Pancreas (tissue), 10 donors: ENCODE results near the gene ZFAND6. TPM values are rescaled to one million over a fixed set of nuclear protein-coding genes. Genes with fewer than 3 reads are reported as not detected.

Source experiments
- ATAC-seq, 4 donors: fragments of 200-7000 bp; cut with Tn5 transposase; one replicate each; pipeline versions ENCODE4 v1.8.0 to v1.9.1; 2020; ENCODE audit warnings: mild to moderate bottlenecking in 4 of 4, moderate library complexity in 4 of 4
- DNase-seq, 6 donors: peaks; one replicate each; pipeline ENCODE4 v3.0.0-alpha.2; 2020
- FAIRE-seq: peaks from 2 replicates; lab custom pipeline; 2012; peaks lifted over from hg19 to GRCh38; lab: Jason Lieb, UNC
- H3K27ac ChIP-seq, 4 donors: fragments of 200-600 bp; sonication (generic); 1 replicate in 3 of 4; 2 replicates in 1 of 4; pipeline versions ENCODE4 v1.5.0 to v1.8.0; 2020
- H3K27me3 ChIP-seq, 4 donors: fragments of 200-600 bp; one replicate each; pipeline ENCODE4 v1.8.0; 2021
- H3K36me3 ChIP-seq, 3 donors: fragments of 200-600 bp; sonication (generic) in 1 of 3; one replicate each; pipeline versions ENCODE4 v1.5.0 to v1.8.0; 2020 to 2021
- H3K4me1 ChIP-seq, 3 donors: fragments of 200-600 bp; one replicate each; pipeline ENCODE4 v1.8.0; 2021
- H3K4me3 ChIP-seq, 4 donors: fragments of 200-600 bp; sonication (generic) in 2 of 4; one replicate each; pipeline versions ENCODE4 v1.5.0 to v1.8.0; 2020 to 2021
- H3K9me3 ChIP-seq, 4 donors: fragments of 200-600 bp; one replicate each; pipeline ENCODE4 v1.8.0; 2021
- WGBS, 2 donors: extraction: QIAGEN DNeasy Blood & Tissue Kit; methylation state at CpG; one replicate each; pipeline ENCODE4 v1.1.7; 2013; 5-methylcytosine and 5-hydroxymethylcytosine counted together
- intact Hi-C, 3 donors: fragments of 100-400 bp; cut with DNase I; formaldehyde crosslinking; loops; one replicate each; pipeline versions ENCODE4 v1.11.1 to v1.14.2; 2022
- polyA plus RNA-seq, 2 donors: library from polyadenylated mRNA; stranded (reverse); fragments of 200-250 nt; gene quantifications; one replicate each; pipeline ENCODE4 v1.2.3, GENCODE V29; 2013
- total RNA-seq, 6 donors: library from RNA; stranded (reverse); fragmentation: NEBNext Ultra II Directional in 4 of 6; extraction: Animal tissue kit (Norgen Biotek cat#: 25700) in 4 of 6; gene quantifications; one replicate each; pipeline versions ENCODE4 v1.2.1 to v1.2.4, GENCODE V29; 2021 to 2023
- TF ChIP-seq, protein P1 (sequence below), 4 donors: fragments of 200-600 bp; sonication (generic) in 3 of 4; IDR thresholded peaks; one replicate each; pipeline versions ENCODE4 v1.5.0 to v1.8.0; 2021; ENCODE audit warnings: antibody characterized with exemption in 4 of 4
- donor health status: healthy with polysubstance abuse.
- donor health status: DM: no; HTN: no; CAD: no; lungs with moderate emphysema.
- donor health status: DM: no; HTN: no; CAD: no.
- donor health status: control.
- donor health status: control.
- donor health status: Bipolar disorder and iron deficiency.
- donor health status: DM: yes; HTN: yes; CAD: no.
- donor health status: DM: no; HTN: no; CAD: no.
- donor health status: DM: no; HTN: no; CAD: no.
- donor health status: DM: yes; HTN: yes; CAD: no.

Gene ZFAND6
- total and polyA plus RNA-seq, 8 donors = 16.9 to 41.5 (median 19.1) TPM

DNA sequence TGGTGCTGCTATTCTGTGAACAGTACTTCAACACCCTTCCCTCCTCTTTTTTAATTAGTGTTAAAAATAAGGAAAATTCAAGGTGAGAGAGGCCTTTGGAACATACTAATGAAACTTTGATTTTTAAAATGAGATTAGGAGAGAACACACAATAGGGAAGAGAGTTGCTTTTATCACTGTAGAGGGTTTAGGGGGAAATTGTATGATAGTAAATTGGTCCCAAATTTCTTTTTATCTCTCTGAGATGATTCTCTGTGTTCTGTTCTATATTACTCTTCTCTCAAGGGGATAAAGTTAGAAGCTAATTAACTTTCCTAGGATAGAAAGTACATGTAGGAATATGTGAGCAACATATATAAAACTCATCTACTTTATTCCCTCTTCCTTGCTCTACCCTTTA is 40.8 kb downstream of the ZFAND6 start:
- Histone ChIP-seq H3K4me1 (peaks cover 6 to 12% (median 7%) of the 10 kb centered on the region in 3 donors), H3K27me3 (no peaks in the 10 kb centered on the region), H3K27ac (no peak overlapping the region), H3K4me3 (no peak overlapping the region), H3K36me3 (no peaks in the 10 kb centered on the region), H3K9me3 (no peaks in the 10 kb centered on the region)
- intact Hi-C loops = no loop called here
- FAIRE-seq = no peak
- no peak for DNase-seq
- ATAC-seq = no peak
- TF ChIP-seq, protein P1, sequence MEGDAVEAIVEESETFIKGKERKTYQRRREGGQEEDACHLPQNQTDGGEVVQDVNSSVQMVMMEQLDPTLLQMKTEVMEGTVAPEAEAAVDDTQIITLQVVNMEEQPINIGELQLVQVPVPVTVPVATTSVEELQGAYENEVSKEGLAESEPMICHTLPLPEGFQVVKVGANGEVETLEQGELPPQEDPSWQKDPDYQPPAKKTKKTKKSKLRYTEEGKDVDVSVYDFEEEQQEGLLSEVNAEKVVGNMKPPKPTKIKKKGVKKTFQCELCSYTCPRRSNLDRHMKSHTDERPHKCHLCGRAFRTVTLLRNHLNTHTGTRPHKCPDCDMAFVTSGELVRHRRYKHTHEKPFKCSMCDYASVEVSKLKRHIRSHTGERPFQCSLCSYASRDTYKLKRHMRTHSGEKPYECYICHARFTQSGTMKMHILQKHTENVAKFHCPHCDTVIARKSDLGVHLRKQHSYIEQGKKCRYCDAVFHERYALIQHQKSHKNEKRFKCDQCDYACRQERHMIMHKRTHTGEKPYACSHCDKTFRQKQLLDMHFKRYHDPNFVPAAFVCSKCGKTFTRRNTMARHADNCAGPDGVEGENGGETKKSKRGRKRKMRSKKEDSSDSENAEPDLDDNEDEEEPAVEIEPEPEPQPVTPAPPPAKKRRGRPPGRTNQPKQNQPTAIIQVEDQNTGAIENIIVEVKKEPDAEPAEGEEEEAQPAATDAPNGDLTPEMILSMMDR (IDR thresholded peaks at IDR 0.05) = no peak

DNA sequence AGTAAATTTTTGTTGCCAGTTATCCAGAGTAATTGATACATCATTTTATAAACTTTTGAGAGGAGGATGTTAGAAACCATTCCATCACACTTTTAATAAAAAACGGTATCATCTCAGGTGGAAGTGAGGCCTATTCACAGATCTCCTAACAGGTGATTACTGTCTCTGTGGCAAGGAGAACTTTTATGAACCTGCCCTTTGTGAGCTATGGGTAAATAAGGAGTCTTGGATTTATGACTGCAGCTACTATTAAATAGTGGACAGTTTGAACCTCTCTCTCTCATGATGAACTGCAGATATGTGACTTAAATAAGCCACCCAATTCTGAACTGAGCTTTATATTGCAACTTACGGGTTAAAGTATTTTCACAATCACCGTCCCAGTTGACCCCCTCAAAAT is 45.7 kb downstream of the ZFAND6 start:
- Histone ChIP-seq H3K9me3 (no peaks in the 10 kb centered on the region), H3K4me3 (no peak overlapping the region), H3K27me3 (no peaks in the 10 kb centered on the region), H3K4me1 (peaks cover 0 to 13% (median 0%) of the 10 kb centered on the region in 3 donors), H3K27ac (no peak overlapping the region), H3K36me3 (no peaks in the 10 kb centered on the region)
- no peak for ATAC-seq
- no peak for FAIRE-seq
- intact Hi-C loops = no loop called here
- TF ChIP-seq, protein P1 (IDR thresholded peaks at IDR 0.05) = no peak
- 91 to 95% methylated on average over 3 of the region's 3 CpGs for WGBS, 2 donors
- no peak for DNase-seq

DNA sequence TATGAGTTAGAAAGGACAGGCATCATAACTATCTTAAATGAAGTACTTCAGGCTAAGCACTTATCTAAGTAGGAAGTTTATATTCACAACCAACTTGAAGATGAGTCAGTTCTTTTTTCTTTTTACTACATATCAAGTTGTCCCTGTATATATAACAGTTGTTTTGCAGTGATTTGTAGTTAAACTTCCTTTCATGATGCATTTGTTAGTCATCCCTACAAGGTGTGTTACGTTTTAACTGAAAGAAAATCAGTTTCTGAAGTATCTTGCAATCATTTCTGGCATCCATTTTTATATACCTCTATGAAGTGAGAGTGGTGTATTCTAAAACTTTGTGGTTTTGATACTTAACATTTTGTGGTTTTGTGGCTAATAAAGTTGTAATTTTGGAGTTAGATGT is 46.1 kb downstream of the ZFAND6 start:
- no peak for ATAC-seq
- intact Hi-C loops = no loop called here
- no peak for DNase-seq
- Histone ChIP-seq H3K27me3 (no peaks in the 10 kb centered on the region), H3K9me3 (no peaks in the 10 kb centered on the region), H3K36me3 (no peaks in the 10 kb centered on the region), H3K4me1 (peaks cover 0 to 13% (median 0%) of the 10 kb centered on the region in 3 donors), H3K27ac (no peak overlapping the region), H3K4me3 (no peak overlapping the region)
- no peak for FAIRE-seq
- TF ChIP-seq, protein P1 (IDR thresholded peaks at IDR 0.05) = no peak
- 74 to 88% methylated on average over 1 of the region's 1 CpG for WGBS, 2 donors

DNA sequence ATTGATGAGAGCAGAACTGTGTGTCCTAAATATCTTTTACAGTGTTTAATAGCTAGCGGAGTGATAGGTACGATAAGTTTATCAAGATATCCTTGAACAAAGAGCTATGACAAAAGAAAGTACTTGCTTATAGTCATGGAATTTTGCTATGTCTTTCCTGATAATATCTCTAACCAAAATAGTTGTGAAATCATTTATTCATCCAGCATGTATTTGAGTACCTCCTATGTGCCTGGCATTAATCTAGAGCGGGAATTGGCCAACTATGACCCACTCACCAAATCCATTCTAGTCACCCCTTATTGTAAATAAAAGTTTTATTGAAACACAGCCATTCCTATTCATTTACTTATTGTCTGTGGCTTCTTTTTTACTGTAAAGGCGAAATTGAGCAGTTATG is 46.6 kb downstream of the ZFAND6 start:
- no peaks in the 10 kb centered on the region for H3K27me3 ChIP-seq
- 80 to 84% methylated on average over 4 of the region's 4 CpGs for WGBS, 2 donors
- FAIRE-seq (no peak), DNase-seq (no peak), ATAC-seq (no peak)
- no peak overlapping the region for H3K27ac ChIP-seq
- no peaks in the 10 kb centered on the region for H3K36me3 ChIP-seq
- no peaks in the 10 kb centered on the region for H3K9me3 ChIP-seq
- TF ChIP-seq, protein P1 (IDR thresholded peaks at IDR 0.05) = no peak
- no peak overlapping the region for H3K4me3 ChIP-seq
- peaks cover 0 to 13% (median 0%) of the 10 kb centered on the region in 3 donors for H3K4me1 ChIP-seq
- intact Hi-C loops = no loop called here

DNA sequence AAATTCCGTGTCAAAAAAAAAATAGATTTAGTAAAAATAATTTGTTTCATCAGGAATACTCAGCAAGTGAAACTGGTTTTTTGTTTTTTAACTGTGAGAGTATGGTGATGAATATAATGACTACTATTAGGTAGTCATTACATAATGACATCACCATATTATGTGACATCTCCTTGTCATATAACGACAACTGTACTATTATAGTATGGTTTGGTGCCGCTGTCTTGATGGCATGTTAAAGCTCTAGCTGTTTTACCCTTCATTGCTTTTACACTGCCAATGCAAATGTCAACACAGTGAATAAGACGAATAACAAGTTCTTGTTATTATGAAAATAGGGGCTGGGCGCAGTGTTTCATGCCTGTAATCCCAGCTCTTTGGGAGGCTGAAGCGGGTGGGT is 47.7 kb downstream of the ZFAND6 start:
- H3K36me3 ChIP-seq = no peaks in the 10 kb centered on the region
- 89% methylated on average over 6 of the region's 6 CpGs for WGBS, 2 donors
- H3K27ac ChIP-seq = no peak overlapping the region
- no peaks in the 10 kb centered on the region for H3K9me3 ChIP-seq
- H3K4me3 ChIP-seq = no peak overlapping the region
- ATAC-seq (no peak), DNase-seq (no peak), FAIRE-seq (no peak)
- TF ChIP-seq, protein P1 (IDR thresholded peaks at IDR 0.05) = no peak
- H3K4me1 ChIP-seq = peaks cover 0 to 13% (median 0%) of the 10 kb centered on the region in 3 donors
- no peaks in the 10 kb centered on the region for H3K27me3 ChIP-seq
- intact Hi-C loops = no loop called here
